Mammary epithelial cell (primary cell): Measurements from ENCODE around the gene AVPI1.

Experiments used
- CTCF ChIP-seq, 2 donors: IDR thresholded peaks in 1 of 2; conservative IDR thresholded peaks in 1 of 2; 2 replicates each; pipeline ENCODE4 v1.5.1; 2011 to 2012; ENCODE audit warnings: inconsistent platforms in 2 of 2, low read length in 2 of 2, mild to moderate bottlenecking in 2 of 2, control low read depth in 1 of 2, low read depth in 1 of 2; ENCODE audit not compliant: insufficient read depth in 1 of 2; ENCODE audit errors: extremely low read depth in 1 of 2
- EZH2 ChIP-seq: IDR thresholded peaks from 2 replicates; pipeline ENCODE4 v1.6.1; 2012; ENCODE audit warnings: low read length, inconsistent platforms, borderline replicate concordance

- TF ChIP-seq CTCF (conservative IDR thresholded peaks at IDR 0.05 in 1 of 2, IDR thresholded peaks at IDR 0.05 in 1 of 2; ENCODE audit: extremely low read depth in 1 of 2, insufficient read depth in 1 of 2, low read depth in 1 of 2, low read length in 2 of 2): no peak
- TF ChIP-seq EZH2: no peak
Measured at GRCh38 chr10:97632949-97633884, 53.8 kb downstream of the AVPI1 start, which contains the start of gene MORN4.
